Progenitor cell of endocrine pancreas (in vitro differentiated cells): ENCODE results near the gene USP25. TPM values are rescaled to one million over a fixed set of nuclear protein-coding genes. Genes with fewer than 3 reads are reported as not detected.

Experiments used
- DNase-seq: peaks from one replicate; pipeline ENCODE4 v3.0.0; 2021; ENCODE audit warnings: low spot score; ENCODE audit not compliant: unreplicated experiment
- H3K27ac Mint-ChIP-seq: 2 replicates; pipeline ENCODE4 v1.8.0; 2021; ENCODE audit warnings: mild to moderate bottlenecking, moderate library complexity, mixed read lengths
- H3K27me3 Mint-ChIP-seq: 2 replicates; pipeline ENCODE4 v1.8.0; 2021; ENCODE audit warnings: mixed read lengths
- H3K36me3 Mint-ChIP-seq: 2 replicates; pipeline ENCODE4 v1.8.0; 2022; ENCODE audit warnings: mixed read lengths; ENCODE audit not compliant: insufficient read depth
- H3K4me1 Mint-ChIP-seq: 2 replicates; pipeline ENCODE4 v1.8.0; 2021; ENCODE audit warnings: low read depth, mixed read lengths
- H3K4me3 Mint-ChIP-seq: 2 replicates; pipeline ENCODE4 v1.8.0; 2021; ENCODE audit warnings: low read depth, mild to moderate bottlenecking, moderate library complexity, mixed read lengths
- H3K9me3 Mint-ChIP-seq: 2 replicates; pipeline ENCODE4 v1.8.0; 2021; ENCODE audit warnings: low read depth, mixed read lengths
- total RNA-seq: library from RNA; stranded (reverse); gene quantifications from 2 replicates; pipeline ENCODE4 v1.2.1, GENCODE V29; 2021
- TF ChIP-seq, protein P1 (sequence below): fragments of 200-600 bp; sonication (generic); IDR thresholded peaks from one replicate; pipeline ENCODE4 v1.5.0; 2021; ENCODE audit warnings: antibody characterized with exemption, mild to moderate bottlenecking; ENCODE audit not compliant: unreplicated experiment

Gene USP25
- total RNA-seq, 1 donor from 2014 or later = 48.8 TPM

DNA sequence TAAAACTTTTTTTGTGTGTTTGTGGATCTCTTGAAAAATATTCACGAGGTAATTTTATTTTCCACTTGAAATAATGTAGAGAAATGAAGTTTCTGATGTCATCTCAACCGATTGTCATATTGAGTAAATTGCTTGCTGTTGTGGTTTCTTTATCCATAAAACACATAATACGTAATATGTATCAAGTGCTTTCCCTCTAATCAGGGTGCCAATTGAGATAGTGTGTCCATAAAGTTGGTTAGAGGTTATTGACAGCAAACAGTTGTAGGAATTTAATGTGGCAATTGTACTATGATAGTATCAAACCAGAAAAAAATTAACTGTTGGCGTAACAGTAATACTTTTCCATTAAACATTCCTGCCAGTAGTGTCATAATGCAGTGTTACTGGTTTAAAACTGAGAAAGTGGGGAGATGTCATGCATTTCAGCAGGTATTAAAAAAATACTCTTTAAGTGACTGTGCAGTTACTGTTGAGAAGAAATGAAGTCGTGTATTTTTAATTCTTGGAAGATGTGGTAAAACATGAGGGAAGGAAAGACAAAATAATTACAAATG is 38.3 kb downstream of the USP25 start:
- Mint-ChIP-seq H3K9me3 (peaks cover 1% of the 10 kb centered on the region), H3K27me3 (no peaks in the 10 kb centered on the region), H3K36me3 (peaks cover 15% of the 10 kb centered on the region), H3K4me3 (no peak overlapping the region), H3K27ac (no peak overlapping the region), H3K4me1 (peaks cover 21% of the 10 kb centered on the region)
- TF ChIP-seq, protein P1, sequence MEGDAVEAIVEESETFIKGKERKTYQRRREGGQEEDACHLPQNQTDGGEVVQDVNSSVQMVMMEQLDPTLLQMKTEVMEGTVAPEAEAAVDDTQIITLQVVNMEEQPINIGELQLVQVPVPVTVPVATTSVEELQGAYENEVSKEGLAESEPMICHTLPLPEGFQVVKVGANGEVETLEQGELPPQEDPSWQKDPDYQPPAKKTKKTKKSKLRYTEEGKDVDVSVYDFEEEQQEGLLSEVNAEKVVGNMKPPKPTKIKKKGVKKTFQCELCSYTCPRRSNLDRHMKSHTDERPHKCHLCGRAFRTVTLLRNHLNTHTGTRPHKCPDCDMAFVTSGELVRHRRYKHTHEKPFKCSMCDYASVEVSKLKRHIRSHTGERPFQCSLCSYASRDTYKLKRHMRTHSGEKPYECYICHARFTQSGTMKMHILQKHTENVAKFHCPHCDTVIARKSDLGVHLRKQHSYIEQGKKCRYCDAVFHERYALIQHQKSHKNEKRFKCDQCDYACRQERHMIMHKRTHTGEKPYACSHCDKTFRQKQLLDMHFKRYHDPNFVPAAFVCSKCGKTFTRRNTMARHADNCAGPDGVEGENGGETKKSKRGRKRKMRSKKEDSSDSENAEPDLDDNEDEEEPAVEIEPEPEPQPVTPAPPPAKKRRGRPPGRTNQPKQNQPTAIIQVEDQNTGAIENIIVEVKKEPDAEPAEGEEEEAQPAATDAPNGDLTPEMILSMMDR = no peak
- no peak for DNase-seq

DNA sequence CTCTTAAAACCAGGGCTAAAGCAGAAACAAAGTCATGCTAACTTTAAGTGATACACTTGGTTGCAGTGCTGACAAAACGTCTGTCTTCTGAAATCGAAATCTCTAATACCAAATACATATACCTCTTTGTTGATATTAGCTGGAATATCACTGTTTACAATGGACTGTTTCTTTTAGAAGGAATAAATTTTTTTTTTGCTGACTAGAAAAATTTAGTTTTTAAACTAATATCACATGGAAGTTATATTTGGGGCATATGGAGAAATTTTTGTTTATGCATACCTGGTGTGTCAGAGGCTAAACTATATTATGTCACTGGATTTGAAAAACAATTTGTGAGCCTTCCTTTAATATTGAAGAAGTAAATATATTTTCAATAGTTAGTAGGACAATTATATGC is 39.1 kb downstream of the USP25 start:
- H3K4me1 Mint-ChIP-seq = peaks cover 21% of the 10 kb centered on the region
- no peak for DNase-seq
- H3K27ac Mint-ChIP-seq = no peak overlapping the region
- H3K36me3 Mint-ChIP-seq = peaks cover 15% of the 10 kb centered on the region
- no peak overlapping the region for H3K4me3 Mint-ChIP-seq
- TF ChIP-seq, protein P1 = no peak
- no peaks in the 10 kb centered on the region for H3K27me3 Mint-ChIP-seq
- no peaks in the 10 kb centered on the region for H3K9me3 Mint-ChIP-seq

DNA sequence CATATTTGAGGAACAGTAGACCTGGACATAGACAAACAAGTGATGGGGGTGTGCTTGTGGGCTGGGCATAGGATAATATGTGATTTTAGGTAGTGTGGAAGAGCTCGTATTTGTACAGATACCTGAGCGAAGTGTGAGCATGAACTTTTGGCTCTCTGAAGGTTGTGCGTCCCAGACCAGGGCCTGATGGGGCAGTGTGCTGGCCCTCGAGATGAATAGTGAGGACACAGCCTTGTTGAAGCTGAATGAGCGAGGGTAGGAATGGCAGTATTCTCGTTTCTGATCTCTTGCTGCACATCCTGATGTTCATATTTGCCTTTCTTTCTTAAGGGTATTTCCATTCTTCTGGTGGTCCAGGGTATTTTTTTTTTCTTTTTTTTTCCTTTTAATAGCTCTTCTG is 41.5 kb downstream of the USP25 start:
- H3K27ac Mint-ChIP-seq = no peak overlapping the region
- H3K9me3 Mint-ChIP-seq = no peaks in the 10 kb centered on the region
- H3K36me3 Mint-ChIP-seq = peaks cover 18% of the 10 kb centered on the region
- DNase-seq = no peak
- no peak overlapping the region for H3K4me3 Mint-ChIP-seq
- no peaks in the 10 kb centered on the region for H3K27me3 Mint-ChIP-seq
- TF ChIP-seq, protein P1 = no peak
- peaks cover 25% of the 10 kb centered on the region for H3K4me1 Mint-ChIP-seq

DNA sequence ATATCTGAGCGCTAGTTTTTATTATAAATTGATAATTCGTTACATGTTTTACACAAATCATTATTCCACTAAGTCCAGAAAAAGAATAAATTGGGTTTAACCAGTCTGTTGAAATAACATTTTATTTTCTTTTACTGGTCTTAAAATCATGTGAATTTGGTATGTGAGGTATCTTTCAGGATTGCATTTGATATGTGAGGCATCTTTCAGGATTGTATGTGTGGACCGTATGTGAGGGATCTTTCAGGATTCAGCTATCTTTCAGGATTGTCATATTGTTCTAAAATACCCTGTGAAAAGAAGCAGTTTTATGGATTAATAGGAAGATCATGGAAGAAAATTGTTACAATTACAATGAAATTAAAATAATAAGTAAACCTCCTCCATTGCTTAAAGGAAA is 42.9 kb downstream of the USP25 start:
- H3K36me3 Mint-ChIP-seq = peaks cover 15% of the 10 kb centered on the region
- DNase-seq = no peak
- no peak overlapping the region for H3K27ac Mint-ChIP-seq
- TF ChIP-seq, protein P1 = no peak
- peaks cover 16% of the 10 kb centered on the region for H3K4me1 Mint-ChIP-seq
- H3K4me3 Mint-ChIP-seq = no peak overlapping the region
- no peaks in the 10 kb centered on the region for H3K9me3 Mint-ChIP-seq
- no peaks in the 10 kb centered on the region for H3K27me3 Mint-ChIP-seq

DNA sequence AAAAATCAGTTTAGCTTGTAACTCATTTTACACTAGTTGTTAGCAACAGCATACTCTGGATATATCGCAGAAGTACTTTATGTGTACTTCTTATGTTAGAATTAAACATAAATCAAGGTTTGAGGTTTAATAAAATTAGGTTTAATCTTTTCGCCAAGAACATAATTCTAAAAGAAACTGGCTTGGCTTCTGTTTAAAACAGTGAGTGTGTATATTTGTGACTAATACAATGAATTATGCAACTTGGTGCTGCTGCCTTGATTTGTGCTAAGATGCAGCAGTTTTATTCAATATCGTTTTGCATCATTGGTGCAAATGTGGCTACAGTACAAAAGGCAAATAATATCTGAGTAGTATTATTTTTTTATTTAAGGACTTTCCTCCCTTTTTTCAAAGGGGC is 44.8 kb downstream of the USP25 start:
- DNase-seq = no peak
- H3K27me3 Mint-ChIP-seq = no peaks in the 10 kb centered on the region
- peaks cover 15% of the 10 kb centered on the region for H3K36me3 Mint-ChIP-seq
- TF ChIP-seq, protein P1 = no peak
- H3K27ac Mint-ChIP-seq = no peak overlapping the region
- no peak overlapping the region for H3K4me3 Mint-ChIP-seq
- no peaks in the 10 kb centered on the region for H3K9me3 Mint-ChIP-seq
- peaks cover 9% of the 10 kb centered on the region for H3K4me1 Mint-ChIP-seq
